Mucosa of stomach (tissue), 1 donor: ENCODE measurements around the gene INO80D.
"Not testable (repeated sequence)": the region's sequence is repeated elsewhere in the genome, so short reads cannot be mapped to it uniquely, and the experiment has no call there.

ENCODE experiments used
- H3K27me3 ChIP-seq: one replicate; pipeline ENCODE4 v1.7.0; 2013; ENCODE audit warnings: mild to moderate bottlenecking, low read length; ENCODE audit not compliant: control insufficient read depth, insufficient read depth
- H3K36me3 ChIP-seq: one replicate; pipeline ENCODE4 v1.7.0; 2013; ENCODE audit warnings: low read length; ENCODE audit not compliant: control insufficient read depth, insufficient read depth
- H3K4me1 ChIP-seq: one replicate; pipeline ENCODE4 v1.7.0; 2013; ENCODE audit warnings: mild to moderate bottlenecking, low read length; ENCODE audit not compliant: control insufficient read depth, insufficient read depth
- H3K4me3 ChIP-seq: one replicate; pipeline ENCODE4 v1.7.0; 2013; ENCODE audit warnings: low read length
- H3K9ac ChIP-seq: one replicate; pipeline ENCODE4 v1.7.0; 2013; ENCODE audit warnings: mild to moderate bottlenecking, low read length, moderate library complexity
- H3K9me3 ChIP-seq: one replicate; pipeline ENCODE4 v1.7.0; 2013; ENCODE audit warnings: mild to moderate bottlenecking, low read length, moderate library complexity; ENCODE audit not compliant: control insufficient read depth
- donor health status: Pancreatic carcinoma.

The INO80D gene

DNA sequence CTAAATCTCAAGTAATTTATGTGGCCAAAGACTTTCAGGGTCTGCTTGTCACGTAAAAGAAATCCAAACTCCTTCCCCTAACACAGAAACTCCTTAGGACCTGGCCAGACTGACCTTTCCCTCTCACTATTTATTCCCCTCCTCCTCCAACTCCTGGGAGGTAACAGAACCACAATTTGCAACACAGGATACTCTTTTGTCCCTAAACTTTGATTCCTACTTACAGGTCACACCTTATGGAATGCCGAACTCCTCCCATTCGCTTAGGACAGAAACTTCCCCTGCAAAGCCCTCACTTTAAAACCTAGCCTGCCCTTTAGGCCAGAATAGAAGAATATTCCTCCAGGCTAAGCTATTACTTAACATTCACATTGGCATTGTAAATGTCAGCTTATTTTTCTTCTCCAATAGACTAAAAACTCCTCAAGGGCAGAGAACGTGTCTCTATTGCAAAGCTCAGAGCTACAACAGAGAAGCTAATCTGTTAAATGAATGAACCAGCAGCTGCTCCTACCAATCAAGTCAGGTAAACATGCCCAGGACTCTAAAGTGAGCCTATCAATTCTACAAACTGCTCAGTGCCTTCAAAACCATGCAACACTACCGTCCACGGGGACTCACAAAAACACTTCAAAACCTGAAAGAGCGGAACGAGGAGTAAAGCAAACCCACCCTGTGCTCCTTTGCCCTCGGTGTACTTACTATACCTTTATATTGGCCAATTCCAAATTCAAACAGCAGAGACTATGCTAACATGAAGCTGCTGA, 6.1 kb downstream of the INO80D start:
- Histone ChIP-seq H3K9me3 (no peaks in the 10 kb centered on the region), H3K4me1 (peaks cover 5% of the 10 kb centered on the region), H3K9ac (no peak overlapping the region), H3K36me3 (no peaks in the 10 kb centered on the region), H3K4me3 (no peak overlapping the region), H3K27me3 (no peaks in the 10 kb centered on the region)

DNA sequence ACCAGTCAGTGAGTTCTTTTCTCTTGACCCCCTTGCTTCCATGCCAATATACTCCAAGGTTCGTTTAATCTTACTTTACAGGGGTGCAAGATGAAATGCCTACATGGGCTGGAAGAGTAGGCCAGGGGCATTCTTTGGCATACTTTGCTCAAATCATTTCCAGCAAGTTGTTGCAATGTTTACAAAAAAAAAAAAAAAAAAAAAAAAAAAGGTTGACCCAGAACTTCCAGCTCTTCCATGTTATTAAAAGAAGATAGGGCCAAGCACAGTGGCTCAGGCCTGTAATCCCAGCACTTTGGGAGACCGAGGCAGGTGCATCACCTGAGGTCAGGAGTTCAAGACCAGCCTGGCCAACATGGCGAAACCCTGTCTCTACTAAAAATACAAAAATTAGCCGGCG, 8.1 kb downstream of the INO80D start:
- not testable (repeated sequence) for H3K27me3 ChIP-seq, H3K4me1 ChIP-seq, H3K36me3 ChIP-seq, H3K4me3 ChIP-seq, H3K9ac ChIP-seq, H3K9me3 ChIP-seq

DNA sequence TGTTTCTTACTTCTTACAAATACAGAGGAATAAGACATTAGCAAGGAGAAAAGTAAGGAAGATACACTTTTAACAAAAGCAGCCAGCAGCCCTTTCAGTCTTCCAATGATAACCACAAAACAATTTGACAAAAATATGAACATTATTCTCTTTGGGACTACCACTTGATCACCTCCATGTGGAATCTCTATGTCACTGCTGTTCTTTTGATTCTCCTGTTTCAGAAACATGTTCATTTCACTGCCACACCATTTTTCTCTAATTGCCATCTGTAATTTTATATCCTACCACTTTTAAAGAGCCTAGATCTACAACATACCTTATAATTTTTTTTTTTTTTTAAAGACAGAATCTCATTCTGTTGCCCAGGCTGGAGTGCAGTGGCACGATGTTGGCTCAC, 10.9 kb downstream of the INO80D start:
- H3K9ac ChIP-seq: no peak overlapping the region
- no peak overlapping the region for H3K4me3 ChIP-seq
- H3K27me3 ChIP-seq: no peaks in the 10 kb centered on the region
- H3K4me1 ChIP-seq: peaks cover 8% of the 10 kb centered on the region
- no peaks in the 10 kb centered on the region for H3K9me3 ChIP-seq
- H3K36me3 ChIP-seq: no peaks in the 10 kb centered on the region

DNA sequence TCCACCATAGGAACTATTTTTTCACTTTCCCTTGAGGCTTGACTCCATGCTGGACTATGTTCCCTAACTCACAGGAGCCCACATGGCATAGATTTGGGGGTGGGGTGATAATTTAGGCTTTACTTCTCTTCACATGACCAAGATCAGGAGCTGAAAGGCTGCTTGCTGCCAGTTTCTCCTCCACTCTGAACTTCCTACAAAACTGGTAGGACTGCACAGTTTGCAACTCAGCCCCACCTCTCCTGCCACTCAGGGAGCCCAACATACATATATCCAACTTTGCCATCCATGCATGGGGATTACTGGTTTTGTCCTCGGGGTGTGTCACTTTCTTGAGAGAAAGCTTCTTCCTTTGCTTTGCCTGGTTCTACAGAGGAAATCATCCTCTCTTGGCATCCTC, 14.2 kb downstream of the INO80D start:
- Histone ChIP-seq H3K27me3 (no peaks in the 10 kb centered on the region), H3K4me3 (no peak overlapping the region), H3K9ac (no peak overlapping the region), H3K36me3 (no peaks in the 10 kb centered on the region), H3K4me1 (peaks cover 5% of the 10 kb centered on the region), H3K9me3 (no peaks in the 10 kb centered on the region)

DNA sequence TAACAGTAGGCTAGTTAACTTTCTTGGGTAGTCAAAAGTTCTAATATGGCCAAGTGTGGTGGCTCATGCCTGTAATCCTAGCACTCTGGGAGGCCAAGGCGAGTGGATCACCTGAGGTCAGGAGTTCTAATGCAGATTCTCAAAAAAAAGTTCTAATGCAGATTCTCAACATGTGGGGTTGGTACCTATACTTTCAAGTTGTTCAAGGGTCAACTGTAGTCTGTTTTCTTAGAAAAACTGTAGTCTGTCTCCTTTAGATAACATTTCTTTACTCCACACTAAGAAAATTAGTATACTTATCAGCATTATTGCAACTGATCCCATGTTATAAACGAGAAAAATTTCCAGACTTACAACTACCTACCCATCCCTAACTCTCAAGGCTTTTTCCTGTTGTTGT, 16.6 kb downstream of the INO80D start:
- H3K4me3 ChIP-seq: no peak overlapping the region
- H3K27me3 ChIP-seq: no peaks in the 10 kb centered on the region
- H3K9ac ChIP-seq: no peak overlapping the region
- H3K4me1 ChIP-seq: peaks cover 5% of the 10 kb centered on the region
- no peaks in the 10 kb centered on the region for H3K9me3 ChIP-seq
- H3K36me3 ChIP-seq: no peaks in the 10 kb centered on the region

DNA sequence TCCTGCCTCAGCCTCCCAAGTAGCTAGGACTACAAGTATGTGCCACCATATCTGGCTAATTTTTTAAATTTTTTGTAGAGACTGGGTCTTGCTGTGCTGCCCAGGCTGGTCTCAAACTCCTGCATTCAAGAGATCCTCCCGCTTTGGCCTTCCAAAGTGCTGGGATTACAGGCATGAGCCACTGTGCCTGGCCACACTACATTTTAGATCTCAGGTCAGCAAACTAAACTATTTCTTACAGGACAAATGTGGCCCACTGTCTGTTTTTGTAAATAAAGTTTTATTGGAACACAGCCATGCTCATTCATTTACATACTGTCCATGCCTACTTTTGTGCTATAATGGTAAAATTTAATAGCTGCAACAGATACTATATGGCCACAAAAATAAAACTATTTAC, 17.8 kb downstream of the INO80D start:
- peaks cover 5% of the 10 kb centered on the region for H3K4me1 ChIP-seq
- H3K4me3 ChIP-seq: no peak overlapping the region
- H3K36me3 ChIP-seq: no peaks in the 10 kb centered on the region
- no peak overlapping the region for H3K9ac ChIP-seq
- no peaks in the 10 kb centered on the region for H3K9me3 ChIP-seq
- H3K27me3 ChIP-seq: no peaks in the 10 kb centered on the region

DNA sequence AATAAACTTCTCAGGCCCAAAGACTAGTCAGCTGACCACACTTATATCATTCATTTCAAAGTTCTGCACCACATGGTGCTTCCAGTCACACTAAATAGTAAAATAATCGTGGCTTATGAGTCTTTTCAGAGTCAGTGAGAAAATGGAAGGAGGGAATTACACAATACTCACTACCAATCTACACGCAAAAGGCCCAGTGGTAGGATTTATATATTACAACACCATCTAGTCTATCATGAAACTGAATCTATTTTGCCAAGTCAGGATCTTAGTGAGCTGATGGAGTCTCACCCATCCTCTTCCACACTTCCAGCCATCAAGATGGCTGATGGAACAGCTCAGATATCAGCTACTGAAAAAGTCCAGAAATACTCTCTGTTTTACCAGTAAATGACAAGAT, 21.9 kb downstream of the INO80D start:
- Histone ChIP-seq H3K9me3 (no peaks in the 10 kb centered on the region), H3K4me1 (no peaks in the 10 kb centered on the region), H3K9ac (no peak overlapping the region), H3K4me3 (no peak overlapping the region), H3K27me3 (no peaks in the 10 kb centered on the region), H3K36me3 (peaks cover 3% of the 10 kb centered on the region)

DNA sequence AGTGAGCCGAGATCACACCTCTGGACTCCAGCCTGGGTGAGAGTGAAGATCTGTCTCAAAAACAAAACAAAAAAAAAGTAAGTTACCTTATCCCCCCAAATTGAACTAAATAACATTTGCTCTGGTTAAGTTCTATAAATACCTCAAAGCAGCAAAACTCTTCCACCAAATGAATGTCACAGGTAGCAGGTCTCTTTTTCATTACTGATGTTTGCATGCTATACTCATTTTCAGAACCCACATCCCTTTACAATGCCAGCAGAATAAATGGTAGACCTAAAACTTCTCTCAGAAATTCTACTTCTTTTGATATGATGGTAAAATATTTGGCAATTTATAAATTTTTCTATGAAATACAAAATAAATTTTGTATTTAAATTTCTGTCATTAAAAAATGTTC, 22.3 kb downstream of the INO80D start:
- Histone ChIP-seq H3K4me1 (no peaks in the 10 kb centered on the region), H3K4me3 (no peak overlapping the region), H3K9me3 (no peaks in the 10 kb centered on the region), H3K27me3 (no peaks in the 10 kb centered on the region), H3K9ac (no peak overlapping the region), H3K36me3 (peaks cover 3% of the 10 kb centered on the region)

DNA sequence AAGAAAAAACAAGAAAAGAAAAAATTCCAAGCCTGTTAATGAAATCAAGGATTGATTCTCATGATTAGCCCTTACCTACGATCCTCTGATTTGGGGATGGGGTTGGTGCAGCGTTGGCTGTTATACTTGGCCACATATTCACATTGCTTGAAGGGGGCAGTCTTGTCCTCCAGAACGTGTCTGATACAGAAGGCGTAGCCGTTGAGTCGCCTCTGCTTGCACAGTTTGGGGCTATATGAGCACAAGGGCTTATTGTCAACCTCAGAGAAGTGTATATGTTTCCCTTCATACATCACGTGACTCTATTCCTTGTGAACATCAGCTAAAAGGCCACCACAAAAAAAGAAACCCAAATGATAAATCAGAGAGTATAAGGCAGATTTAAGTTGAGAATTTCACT, 23.2 kb downstream of the INO80D start:
- Histone ChIP-seq H3K27me3 (no peaks in the 10 kb centered on the region), H3K4me1 (no peaks in the 10 kb centered on the region), H3K9me3 (no peaks in the 10 kb centered on the region), H3K36me3 (peaks cover 3% of the 10 kb centered on the region), H3K4me3 (no peak overlapping the region), H3K9ac (no peak overlapping the region)

DNA sequence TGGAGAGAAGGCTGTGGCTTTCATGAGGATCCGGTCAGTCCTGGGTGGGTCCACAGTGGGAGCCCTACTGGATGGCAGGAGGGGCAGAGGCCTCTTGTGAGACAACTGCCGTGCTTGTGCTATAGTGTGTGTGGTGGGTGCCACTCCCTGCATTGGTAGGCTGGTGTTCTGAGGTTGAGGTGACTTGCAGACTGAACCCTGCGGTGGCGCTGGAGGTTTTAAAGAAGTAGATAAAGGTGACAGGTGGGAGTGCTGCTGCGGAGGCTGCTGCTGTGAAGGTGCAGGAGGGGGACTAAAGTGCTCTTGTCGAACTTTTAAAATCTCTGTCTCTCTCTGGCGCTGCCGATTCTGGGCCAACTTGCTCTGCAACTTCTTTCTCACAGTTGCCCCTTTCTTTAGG, 29.7 kb downstream of the INO80D start:
- no peaks in the 10 kb centered on the region for H3K9me3 ChIP-seq
- no peaks in the 10 kb centered on the region for H3K36me3 ChIP-seq
- no peaks in the 10 kb centered on the region for H3K27me3 ChIP-seq
- no peaks in the 10 kb centered on the region for H3K4me1 ChIP-seq
- H3K9ac ChIP-seq: no peak overlapping the region
- no peak overlapping the region for H3K4me3 ChIP-seq

DNA sequence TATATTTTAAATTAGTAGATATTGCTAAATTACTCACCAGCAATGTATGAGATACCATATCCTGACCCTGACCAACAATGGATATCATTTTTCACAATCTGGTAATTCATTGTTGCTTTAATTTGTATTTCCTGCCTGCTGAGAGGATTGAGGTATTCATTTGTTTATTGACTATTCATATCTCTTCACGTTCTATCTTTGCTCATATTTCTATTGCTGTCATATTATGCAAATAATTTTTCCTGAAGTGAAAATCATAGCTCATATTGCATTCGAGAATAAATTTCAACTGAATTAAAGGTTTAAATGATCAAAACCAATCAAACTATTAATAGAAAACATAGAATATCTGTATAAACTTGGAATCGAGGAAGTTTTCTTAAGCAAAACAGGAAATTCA, 31.0 kb downstream of the INO80D start:
- Histone ChIP-seq H3K9ac (no peak overlapping the region), H3K4me3 (no peak overlapping the region), H3K9me3 (no peaks in the 10 kb centered on the region), H3K27me3 (no peaks in the 10 kb centered on the region), H3K4me1 (no peaks in the 10 kb centered on the region), H3K36me3 (no peaks in the 10 kb centered on the region)

DNA sequence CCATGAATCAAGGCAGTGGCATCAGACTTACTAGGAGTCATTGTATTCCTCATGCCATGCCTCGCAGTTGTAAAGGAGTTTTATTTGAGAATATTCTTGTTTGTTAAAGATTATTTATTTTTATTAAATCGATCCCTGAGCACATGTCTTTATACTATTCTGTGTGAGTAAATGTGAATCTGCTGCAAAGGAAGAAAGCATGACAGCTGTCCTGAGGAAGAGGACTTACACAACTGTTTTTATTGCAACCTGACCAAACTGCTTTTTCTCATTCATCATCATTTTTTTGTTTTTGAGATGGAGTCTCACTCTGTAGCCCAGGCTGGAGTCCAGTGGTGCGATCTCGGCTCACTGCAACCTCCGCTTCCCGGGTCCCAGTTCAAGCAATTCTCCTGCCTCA, 34.1 kb downstream of the INO80D start:
- Histone ChIP-seq H3K9ac (no peak overlapping the region), H3K36me3 (no peaks in the 10 kb centered on the region)

DNA sequence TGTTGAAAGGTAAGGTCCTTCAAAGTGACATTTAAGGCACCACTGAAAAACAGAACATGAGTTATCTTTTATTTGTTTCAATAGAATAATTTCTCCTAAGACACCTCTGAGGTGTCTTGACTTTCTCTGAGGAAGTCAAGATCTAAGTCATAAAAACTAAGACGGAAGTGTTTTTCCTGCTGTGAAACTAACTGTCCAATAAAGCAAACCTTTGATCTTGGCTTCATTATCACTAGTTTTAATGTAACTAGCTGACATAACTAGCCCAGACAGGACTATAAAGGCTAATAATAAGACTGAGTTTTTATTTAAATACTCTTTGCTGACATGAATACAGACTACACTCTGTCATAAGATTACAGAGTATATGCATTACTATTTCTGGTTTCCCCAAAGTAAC, 36.6 kb downstream of the INO80D start:
- Histone ChIP-seq H3K4me3 (no peak overlapping the region), H3K36me3 (no peaks in the 10 kb centered on the region), H3K9me3 (no peaks in the 10 kb centered on the region), H3K27me3 (no peaks in the 10 kb centered on the region), H3K4me1 (no peaks in the 10 kb centered on the region), H3K9ac (no peak overlapping the region)

More for the DNA sequence above, 34.1 kb downstream of the INO80D start:
- no peak overlapping the region for H3K4me3 ChIP-seq
- H3K27me3 ChIP-seq: no peaks in the 10 kb centered on the region
- no peaks in the 10 kb centered on the region for H3K4me1 ChIP-seq
- H3K9me3 ChIP-seq: no peaks in the 10 kb centered on the region
